GM21390 (cell line): ENCODE results near the gene PRF1.
"Not testable (repeated sequence)": the region's sequence is repeated elsewhere in the genome, so short reads cannot be mapped to it uniquely, and the experiment has no call there.

Experiments used
- ATAC-seq: cut with Tn5 transposase; IDR thresholded peaks from one replicate; pipeline ENCODE4 v1.9.1; 2021; ENCODE audit not compliant: unreplicated experiment

The PRF1 gene

DNA sequence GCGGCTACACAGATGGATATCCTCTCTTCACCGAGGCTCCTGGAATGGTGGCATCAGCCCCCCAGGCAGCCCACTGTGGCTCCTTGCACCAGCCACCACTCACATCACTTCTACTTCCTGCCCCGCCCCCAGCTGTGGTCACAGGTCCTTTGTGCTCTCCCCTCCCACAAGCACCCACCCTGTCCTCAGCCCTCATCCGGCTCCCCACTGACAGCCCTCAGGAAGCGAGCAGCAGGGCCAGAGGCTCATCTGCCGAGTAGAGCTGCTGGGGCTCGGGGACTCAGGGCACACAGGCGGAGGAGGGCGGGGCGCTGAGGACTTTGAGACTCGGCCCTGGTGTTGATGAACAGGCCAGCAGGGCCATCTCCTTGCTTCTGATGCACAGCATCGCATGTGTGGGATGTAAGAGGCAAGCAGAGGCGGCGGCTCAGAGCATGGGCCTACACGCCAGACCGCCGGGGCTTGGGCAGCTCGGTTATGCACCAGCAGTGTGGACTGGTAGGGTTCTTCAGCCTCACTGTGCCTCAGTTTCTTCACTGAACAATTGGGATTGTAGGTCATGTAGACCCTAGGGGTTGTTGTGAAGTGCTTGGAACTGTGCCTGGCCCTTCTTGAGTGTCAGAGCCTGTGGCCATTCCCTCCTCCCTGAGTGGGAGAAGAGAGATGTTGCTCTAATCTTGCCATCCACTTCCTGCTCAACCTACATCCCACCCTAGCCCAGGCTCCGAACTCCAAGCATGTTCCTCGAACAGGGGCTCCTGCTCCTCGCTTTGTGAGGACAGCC is at the start of gene PRF1:
TSS of gene PRF1 (minus strand) at position 77 of the 784 bp plus-strand sequence. CDS start 1,839 bp downstream, outside the sequence.
- no peak for ATAC-seq

GRCh38 chr10:70651661-70652060 is 49.1 kb upstream of the PRF1 start:
- ATAC-seq: no peak

GRCh38 chr10:70650718-70651117 is 48.2 kb upstream of the PRF1 start:
- ATAC-seq: no peak

DNA sequence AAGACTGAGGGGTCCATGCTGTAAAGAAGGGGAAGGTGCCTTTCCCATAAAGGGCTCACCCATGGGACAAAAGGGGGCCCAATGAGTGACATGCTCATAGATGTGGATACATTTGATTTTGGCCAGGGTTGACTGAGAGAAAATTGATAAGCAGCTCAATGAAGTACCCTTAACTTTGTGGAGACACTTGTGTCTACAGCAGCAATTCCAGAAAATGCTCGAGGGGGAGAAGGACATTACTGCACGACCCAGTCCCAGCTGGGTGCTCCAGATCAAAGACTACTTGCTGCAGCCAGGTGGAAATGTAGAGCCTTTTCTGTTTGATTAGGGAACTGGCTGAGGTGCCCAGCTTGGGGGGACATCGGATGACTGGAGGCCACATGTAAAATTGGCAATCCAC is 47.6 kb upstream of the PRF1 start:
- ATAC-seq: no peak

GRCh38 chr10:70649526-70649925 is 47.0 kb upstream of the PRF1 start:
- ATAC-seq: no peak

DNA sequence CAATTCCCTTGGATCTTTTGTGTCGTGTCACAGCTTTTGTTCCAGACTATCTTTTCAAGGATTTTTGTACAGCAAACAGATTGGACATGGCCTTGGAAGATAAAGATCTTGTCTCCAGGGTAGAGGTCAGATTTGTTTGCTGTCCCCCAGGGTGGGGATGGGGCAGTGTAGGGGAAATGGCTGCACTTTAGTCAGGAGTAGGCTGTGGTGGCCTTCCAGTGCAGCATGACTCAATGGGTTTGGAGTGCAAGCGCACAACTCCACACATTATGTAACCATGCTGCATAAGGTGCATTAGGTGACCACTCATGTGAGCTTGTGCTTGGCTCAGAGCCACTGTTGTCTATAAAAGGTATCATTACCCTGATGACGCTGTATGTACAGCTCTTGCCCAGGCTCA is 45.9 kb upstream of the PRF1 start:
- no peak for ATAC-seq

- ATAC-seq: no peak
These were observed 44.5 kb upstream of the PRF1 start for GRCh38 chr10:70647086-70647485.

DNA sequence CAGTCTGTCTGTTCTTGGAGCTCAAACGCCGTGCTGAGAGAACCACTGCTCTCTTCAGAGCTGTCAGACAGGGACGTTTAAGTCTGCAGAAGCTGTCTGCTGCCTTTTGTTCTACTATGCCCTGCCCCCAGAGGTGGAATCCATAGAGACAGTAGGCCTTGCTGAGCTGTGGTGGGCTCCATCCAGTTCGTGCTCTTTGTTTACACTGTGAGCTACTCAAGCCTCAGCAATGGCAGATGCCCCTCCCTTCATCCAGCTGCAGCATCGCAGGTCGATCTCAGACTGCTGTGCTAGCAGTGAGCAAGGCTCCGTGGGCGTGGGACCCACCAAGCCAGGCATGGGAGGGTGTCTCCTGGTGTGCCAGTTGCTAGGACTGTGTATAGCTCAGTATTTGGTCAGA is 42.4 kb upstream of the PRF1 start:
- ATAC-seq: not testable (repeated sequence)

DNA sequence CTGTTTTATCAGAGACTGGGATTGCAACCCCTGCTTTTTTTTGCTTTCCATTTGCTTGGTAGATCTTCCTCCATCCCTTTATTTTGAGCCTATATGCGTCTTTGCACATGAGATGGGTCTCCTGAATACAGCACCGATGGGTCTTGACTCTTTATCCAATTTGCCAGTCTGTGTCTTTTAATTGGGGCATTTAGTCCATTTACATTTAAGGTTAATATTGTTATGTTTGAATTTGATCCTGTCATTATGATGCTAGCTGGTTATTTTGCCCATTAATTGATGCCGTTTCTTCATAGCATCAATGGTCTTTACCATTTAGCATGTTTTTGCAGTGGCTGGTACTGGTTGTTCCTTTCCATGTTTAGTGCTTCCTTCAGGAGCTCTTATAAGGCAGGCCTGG is 40.7 kb upstream of the PRF1 start:
- not testable (repeated sequence) for ATAC-seq

DNA sequence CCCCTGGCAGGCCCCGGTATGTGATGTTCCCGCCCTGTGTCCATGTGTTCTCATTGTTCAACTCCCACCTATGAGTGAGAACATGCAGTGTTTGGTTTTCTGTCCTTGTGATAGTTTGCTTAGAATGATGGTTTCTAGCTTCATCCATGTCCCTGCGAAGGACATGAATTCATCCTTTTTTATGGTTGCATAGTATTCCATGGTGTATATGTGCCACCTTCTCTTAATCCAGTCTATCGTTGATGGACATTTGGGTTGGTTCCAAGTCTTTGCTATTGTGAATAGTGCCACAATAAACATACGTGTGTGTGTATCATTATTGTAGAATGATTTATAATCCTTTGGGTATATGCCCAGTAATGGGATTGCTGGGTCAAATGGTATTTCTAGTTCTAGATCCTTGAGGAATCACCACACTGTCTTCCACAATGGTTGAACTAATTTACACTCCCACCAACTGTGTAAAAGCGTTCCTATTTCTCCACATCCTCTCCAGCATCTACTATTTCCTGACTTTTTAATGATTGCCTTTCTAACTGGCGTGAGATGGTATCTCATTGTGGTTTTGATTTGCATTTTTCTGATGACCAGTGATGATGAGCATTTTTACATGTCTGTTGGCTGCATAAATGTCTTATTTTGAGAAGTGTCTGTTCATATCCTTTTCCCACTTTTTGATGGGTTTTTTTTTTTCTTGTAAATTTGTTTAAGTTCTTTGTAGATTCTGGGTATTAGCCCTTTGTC is 37.3 kb upstream of the PRF1 start:
- not testable (repeated sequence) for ATAC-seq

DNA sequence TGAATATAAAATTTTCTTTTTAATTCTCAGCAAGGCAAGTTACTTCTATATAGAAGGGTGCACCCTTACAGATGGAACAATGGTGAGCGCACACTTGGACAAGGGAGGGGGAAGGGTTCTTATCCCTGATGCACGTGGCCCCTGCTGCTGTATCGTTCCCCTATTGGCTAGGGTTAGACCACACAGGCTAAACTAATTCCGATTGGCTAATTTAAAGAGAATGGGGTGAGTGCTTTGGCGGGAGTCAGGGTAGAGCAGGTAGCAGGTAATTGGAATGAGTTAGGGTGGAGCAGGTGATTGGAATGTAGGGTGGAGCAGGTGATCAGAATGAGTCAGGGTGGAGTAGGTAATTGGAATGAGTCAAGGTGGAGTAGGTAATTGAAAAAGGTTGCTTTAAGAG is 32.0 kb upstream of the PRF1 start:
- not testable (repeated sequence) for ATAC-seq

- ATAC-seq: no peak
These were observed 31.5 kb upstream of the PRF1 start for GRCh38 chr10:70634011-70634410.

DNA sequence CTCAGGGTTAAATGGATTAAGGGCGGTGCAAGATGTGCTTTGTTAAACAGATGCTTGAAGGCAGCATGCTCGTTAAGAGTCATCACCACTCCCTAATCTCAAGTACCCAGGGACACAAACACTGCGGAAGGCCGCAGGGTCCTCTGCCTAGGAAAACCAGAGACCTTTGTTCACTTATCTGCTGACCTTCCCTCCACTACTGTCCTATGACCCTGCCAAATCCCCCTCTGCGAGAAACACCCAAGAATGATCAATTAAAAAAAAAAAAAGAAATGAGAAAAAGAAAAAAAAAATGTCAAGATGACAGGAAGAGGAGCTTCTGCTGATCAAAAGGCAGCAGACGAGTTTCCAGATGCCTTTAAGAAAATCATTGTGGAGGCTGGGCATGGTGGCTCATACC is 29.2 kb upstream of the PRF1 start:
- not testable (repeated sequence) for ATAC-seq

- no peak for ATAC-seq
These were observed 26.8 kb upstream of the PRF1 start for GRCh38 chr10:70629338-70629737.

- no peak for ATAC-seq
These were observed 23.5 kb upstream of the PRF1 start for GRCh38 chr10:70626056-70626455.

- ATAC-seq: no peak
These were observed 20.7 kb upstream of the PRF1 start for GRCh38 chr10:70622981-70623844.

DNA sequence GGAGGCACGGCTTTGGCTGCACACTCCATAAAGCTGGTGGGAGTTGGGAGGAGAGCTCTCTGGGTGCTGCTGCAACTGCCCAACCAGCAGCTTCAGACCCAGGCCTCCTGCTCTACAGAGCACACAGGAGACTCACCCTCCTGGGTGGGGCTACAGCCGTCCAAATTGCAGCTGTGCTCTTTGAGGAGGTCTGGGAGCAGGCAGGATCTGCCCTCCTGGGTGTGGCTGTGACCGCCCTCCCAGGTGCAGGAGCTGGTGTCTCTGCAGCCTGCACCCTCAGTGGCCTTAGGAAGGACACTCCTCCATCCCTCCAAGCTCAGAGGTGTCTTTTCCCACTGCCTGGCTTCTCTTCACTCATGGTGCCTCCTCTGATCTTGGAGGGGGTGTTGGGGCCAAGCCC is 20.0 kb upstream of the PRF1 start:
- ATAC-seq: no peak

DNA sequence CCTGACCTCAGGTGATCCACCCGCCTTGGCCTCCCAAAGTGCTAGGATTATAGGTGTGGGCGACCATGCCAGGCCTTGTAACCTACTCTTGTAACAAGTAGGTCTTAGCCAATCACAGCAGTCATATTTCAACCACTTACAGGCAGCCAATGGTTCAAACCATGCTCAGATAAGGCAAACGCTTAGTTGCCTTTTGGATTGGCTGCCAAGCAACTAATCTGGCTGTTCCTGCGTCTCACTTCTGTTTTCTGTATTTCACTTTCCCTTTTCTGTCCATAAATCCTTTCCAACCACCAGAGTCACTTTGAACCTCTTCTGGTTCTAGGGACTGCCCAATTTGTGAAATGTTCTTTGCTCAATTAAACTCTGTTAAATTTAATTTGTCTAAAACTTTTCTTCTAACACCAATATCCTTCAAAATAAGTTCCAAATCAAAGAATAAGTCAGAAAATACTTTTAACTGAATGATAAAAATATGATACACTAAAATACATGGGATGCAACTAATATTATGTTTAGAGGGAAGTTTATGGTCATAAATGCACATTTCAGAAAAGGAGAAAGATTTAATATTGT is 19.1 kb upstream of the PRF1 start:
- no peak for ATAC-seq

DNA sequence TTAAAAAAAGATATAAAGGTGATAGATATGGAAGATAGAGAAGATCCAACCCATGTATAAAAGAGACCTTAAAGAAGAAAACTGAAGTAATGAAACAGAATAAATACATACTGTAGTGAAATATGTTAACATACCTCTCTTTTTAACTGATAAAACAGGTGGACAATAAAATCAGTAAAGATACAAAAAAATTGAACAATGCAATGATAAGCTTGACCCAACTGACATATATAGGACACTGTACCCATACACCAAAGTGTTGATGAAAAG is 17.4 kb upstream of the PRF1 start:
- ATAC-seq: no peak

DNA sequence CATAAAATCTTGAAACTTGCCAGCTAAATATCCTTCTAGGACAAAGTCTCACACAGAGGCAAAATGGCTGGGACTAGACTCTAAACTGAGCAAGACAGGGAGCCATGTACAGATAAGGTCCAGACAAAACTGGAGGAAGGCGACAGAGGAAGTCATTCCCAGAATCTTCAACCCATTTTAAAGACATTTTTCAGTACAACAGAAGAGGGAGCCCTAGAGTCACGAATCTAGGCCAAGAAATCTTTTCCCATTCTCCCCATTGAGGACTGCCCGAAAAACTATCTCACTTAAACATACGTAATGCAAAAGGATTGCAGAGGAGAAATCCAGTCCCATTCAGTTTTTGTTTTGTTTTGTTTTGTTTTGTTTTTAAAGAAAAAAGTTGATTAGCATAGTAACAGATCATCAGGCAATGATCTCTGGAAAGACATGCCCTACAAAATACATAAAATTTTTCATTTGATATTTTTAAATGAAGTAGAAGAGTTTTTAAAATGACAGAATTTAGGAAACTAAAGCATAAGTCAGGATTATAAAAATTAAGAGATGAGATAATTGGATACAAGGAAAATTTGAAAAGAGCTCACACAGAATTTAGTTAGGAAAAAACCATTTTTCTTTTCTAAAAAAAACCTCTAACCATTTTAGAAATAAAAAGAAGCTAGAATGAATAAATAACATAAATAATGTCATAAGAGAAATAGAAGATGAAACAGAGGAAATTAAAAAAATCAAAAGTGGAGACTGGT is 16.9 kb upstream of the PRF1 start:
- ATAC-seq: no peak

GRCh38 chr10:70618663-70619062 is 16.1 kb upstream of the PRF1 start:
- no peak for ATAC-seq
